ENCODE data around the gene GP1BA.

GRCh38 chr17:4897785-4898184, 34.3 kb upstream of the GP1BA start:
- TF ChIP-seq EZH2 (IDR thresholded peaks at IDR 0.05; ENCODE audit: borderline replicate concordance, low read depth, low read length, poor library complexity, severe bottlenecking) (no peak), CTCF (conservative IDR thresholded peaks at IDR 0.05; ENCODE audit: low read depth, low read length) (no peak)
